ENCODE data around the gene SH3YL1. TPM values are rescaled to one million over a fixed set of nuclear protein-coding genes. Genes with fewer than 3 reads are reported as not detected.

SH3YL1 gene
- total RNA-seq, 6 experiments from 2014 or later = 9.9 to 14.2 (median 12.7) TPM

GRCh38 chr2:187825-188224 is 76.0 kb downstream of the SH3YL1 start:
- peaks cover 4% of the 10 kb centered on the region for H3K4me1 Mint-ChIP-seq (ENCODE audit: low read depth)
- no peak for DNase-seq
- peaks cover 20% of the 10 kb centered on the region for H3K9me3 Mint-ChIP-seq
- H3K27ac Mint-ChIP-seq = no peak overlapping the region
- no peaks in the 10 kb centered on the region for H3K27me3 Mint-ChIP-seq (ENCODE audit: insufficient read depth)
- TF ChIP-seq CTCF (IDR thresholded peaks at IDR 0.05) = no peak
- no peak overlapping the region for H3K4me3 Mint-ChIP-seq
- no peaks in the 10 kb centered on the region for H3K36me3 Mint-ChIP-seq (ENCODE audit: low read depth)

GRCh38 chr2:185221-185620 is 78.6 kb downstream of the SH3YL1 start:
- peaks cover 29% of the 10 kb centered on the region for H3K9me3 Mint-ChIP-seq
- no peak overlapping the region for H3K4me3 Mint-ChIP-seq

GRCh38 chr2:184695-185094 is 79.1 kb downstream of the SH3YL1 start:
- H3K9me3 Mint-ChIP-seq = peaks cover 32% of the 10 kb centered on the region
- no peaks in the 10 kb centered on the region for H3K4me1 Mint-ChIP-seq (ENCODE audit: low read depth)
- no peak for TF ChIP-seq CTCF (IDR thresholded peaks at IDR 0.05)
- no peak overlapping the region for H3K27ac Mint-ChIP-seq
- no peak for DNase-seq
- H3K36me3 Mint-ChIP-seq (ENCODE audit: low read depth) = no peaks in the 10 kb centered on the region
- no peak overlapping the region for H3K4me3 Mint-ChIP-seq
- H3K27me3 Mint-ChIP-seq (ENCODE audit: insufficient read depth) = no peaks in the 10 kb centered on the region

More at GRCh38 chr2:185221-185620, 78.6 kb downstream of the SH3YL1 start:
- Mint-ChIP-seq H3K27me3 (ENCODE audit: insufficient read depth) (no peaks in the 10 kb centered on the region), H3K27ac (no peak overlapping the region), H3K36me3 (ENCODE audit: low read depth) (no peaks in the 10 kb centered on the region), H3K4me1 (ENCODE audit: low read depth) (no peaks in the 10 kb centered on the region)
- DNase-seq = no peak
- no peak for TF ChIP-seq CTCF (IDR thresholded peaks at IDR 0.05)

DNA sequence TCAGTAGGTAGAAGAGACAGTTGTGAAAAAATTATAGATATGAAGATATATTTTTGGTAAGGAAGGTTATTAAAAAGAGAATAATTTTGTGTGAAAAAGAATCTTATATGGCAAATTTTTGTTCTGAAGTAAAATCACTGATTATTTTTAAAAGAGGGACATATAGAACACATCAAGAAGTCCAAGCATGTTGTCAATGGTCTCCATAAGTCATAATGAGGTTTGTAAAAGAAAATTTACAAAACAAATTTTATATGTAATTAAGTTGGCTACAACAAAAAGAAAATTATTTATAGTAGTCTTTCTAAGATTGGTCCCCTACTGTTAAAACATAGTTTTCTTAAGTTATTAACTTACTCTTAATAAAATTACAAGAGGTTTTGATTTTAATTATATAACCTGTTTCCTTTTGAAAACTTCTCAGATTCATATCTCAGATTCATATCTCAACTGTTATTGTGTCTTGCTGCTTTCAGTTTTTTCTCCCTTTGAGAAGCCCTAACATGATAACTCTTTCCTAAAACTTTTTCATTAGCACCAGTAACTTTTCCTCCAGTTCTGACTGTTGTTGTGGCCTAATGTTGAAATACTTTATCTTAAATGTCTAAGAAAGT is 81.2 kb downstream of the SH3YL1 start:
- Mint-ChIP-seq H3K4me1 (ENCODE audit: low read depth) (no peaks in the 10 kb centered on the region), H3K27me3 (ENCODE audit: insufficient read depth) (peaks cover 4% of the 10 kb centered on the region), H3K9me3 (peaks cover 40% of the 10 kb centered on the region), H3K36me3 (ENCODE audit: low read depth) (no peaks in the 10 kb centered on the region), H3K27ac (no peak overlapping the region), H3K4me3 (no peak overlapping the region)
- DNase-seq = no peak
- no peak for TF ChIP-seq CTCF (IDR thresholded peaks at IDR 0.05)

DNA sequence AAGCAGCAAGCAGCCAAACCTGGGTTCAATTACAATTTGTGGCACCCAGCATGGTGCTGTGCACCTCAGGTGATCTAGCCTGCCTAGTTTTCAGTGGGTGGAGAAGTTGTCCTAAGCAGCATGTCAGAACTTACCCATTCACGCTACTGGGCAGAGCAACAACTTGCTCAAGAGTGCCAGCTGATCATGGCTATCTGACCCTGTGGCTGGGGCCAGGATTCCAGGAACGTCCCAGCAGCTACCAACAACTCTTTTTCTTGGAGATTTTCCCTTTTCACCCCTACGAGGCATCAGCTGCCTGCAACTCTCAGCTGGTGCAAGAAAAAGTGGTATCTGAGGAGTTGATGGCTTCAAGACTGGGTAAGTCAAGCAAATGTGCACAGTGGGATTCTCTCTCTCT is 83.5 kb downstream of the SH3YL1 start:
- Mint-ChIP-seq H3K4me1 (ENCODE audit: low read depth) (peaks cover 16% of the 10 kb centered on the region), H3K27me3 (ENCODE audit: insufficient read depth) (peaks cover 4% of the 10 kb centered on the region), H3K4me3 (no peak overlapping the region), H3K9me3 (peaks cover 43% of the 10 kb centered on the region), H3K36me3 (ENCODE audit: low read depth) (no peaks in the 10 kb centered on the region), H3K27ac (no peak overlapping the region)
- DNase-seq = no peak
- TF ChIP-seq CTCF (IDR thresholded peaks at IDR 0.05) = no peak
